ENCODE data around the gene CCNQ. TPM values are rescaled to one million over a fixed set of nuclear protein-coding genes. Genes with fewer than 3 reads are reported as not detected.

The CCNQ gene
- total RNA-seq, 2 experiments from 2014 or later = 12.0 to 29.7 TPM

DNA sequence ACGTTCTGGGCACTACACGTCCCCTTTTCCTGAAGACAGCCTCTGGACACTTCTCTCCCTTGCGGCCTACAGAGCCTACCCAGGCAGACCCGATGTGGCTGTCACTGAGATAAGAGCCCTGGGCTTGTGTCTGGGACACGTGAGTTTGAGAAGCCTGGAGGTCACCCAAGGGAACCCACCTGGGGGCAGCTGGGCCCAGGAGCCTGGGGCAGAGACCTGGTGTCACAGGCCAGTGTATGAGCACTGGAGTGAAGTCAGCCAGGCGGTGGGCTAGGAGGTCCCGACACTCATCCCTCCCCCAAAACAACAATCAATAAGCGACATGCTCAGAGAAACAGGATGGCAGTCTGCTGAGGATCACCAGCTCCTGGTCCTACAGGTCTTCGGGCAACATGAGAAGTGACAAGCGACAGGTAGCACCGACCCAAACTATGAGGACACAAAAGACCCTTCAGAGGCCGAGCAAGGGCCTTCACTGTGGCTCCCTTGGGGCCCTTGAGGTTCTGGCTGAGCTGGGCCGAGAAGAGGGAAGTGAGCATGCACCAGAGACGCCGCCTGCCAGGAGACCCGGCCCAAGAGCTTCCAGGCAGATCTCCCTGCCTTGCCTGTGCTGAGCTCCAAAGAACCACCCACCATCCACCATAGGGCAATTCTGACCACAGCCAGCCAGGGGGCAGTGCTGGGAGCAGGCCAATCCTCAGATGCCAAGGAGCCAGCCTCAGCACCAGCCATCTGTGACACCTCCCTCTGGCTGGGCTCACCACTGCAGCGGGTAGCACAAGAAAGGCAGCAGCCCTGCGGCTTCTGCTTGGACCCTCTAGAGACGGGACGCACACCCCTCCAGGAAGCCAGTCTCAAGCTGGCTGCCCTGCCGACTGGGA is 37.1 kb upstream of the CCNQ start:
- peak; percentile 40 for DNase-seq (ENCODE audit: low spot score)
- Histone ChIP-seq H3K4me1 (ENCODE audit: insufficient read depth, low read length, poor library complexity, severe bottlenecking) (no peaks in the 10 kb centered on the region), H3K9me3 (ENCODE audit: low read length) (no peaks in the 10 kb centered on the region), H3K36me3 (ENCODE audit: insufficient read depth, low read length) (no peaks in the 10 kb centered on the region), H3K4me2 (ENCODE audit: low read length) (no peak overlapping the region), H3K9me2 (ENCODE audit: insufficient read depth, low read length) (no peaks in the 10 kb centered on the region), H3K4me3 (ENCODE audit: low read depth, low read length, poor library complexity, severe bottlenecking) (no peak overlapping the region), H3K79me2 (ENCODE audit: insufficient read depth, low read depth, low read length) (no peaks in the 10 kb centered on the region), H3K27ac (ENCODE audit: low read depth, low read length, poor library complexity, severe bottlenecking) (no peak overlapping the region), H2AFZ (ENCODE audit: low read length) (no peak overlapping the region), H4K20me1 (ENCODE audit: insufficient read depth, low read length) (no peaks in the 10 kb centered on the region)
- TF ChIP-seq EZH2phosphoT487 (IDR thresholded peaks at IDR 0.05; ENCODE audit: borderline replicate concordance, low read depth, low read length) = no peak
- peak; percentile 67 for TF ChIP-seq CTCF (conservative IDR thresholded peaks at IDR 0.05; ENCODE audit: low read length)
- ChIA-PET CTCF (ENCODE audit: unreplicated experiment) (no interaction called here), POLR2A (no interaction called here)
- intact Hi-C loops (cut with micrococcal nuclease; ENCODE audit: unreplicated experiment) = no loop called here
- BruUV-seq (replicated peaks) = no TSS peak

GRCh38 chrX:153635388-153635787 is 36.4 kb upstream of the CCNQ start:
- ChIA-PET CTCF (ENCODE audit: unreplicated experiment) (no interaction called here), POLR2A (no interaction called here)
- Histone ChIP-seq H3K4me3 (ENCODE audit: low read depth, low read length, poor library complexity, severe bottlenecking) (no peak overlapping the region), H3K9me2 (ENCODE audit: insufficient read depth, low read length) (no peaks in the 10 kb centered on the region), H3K36me3 (ENCODE audit: insufficient read depth, low read length) (no peaks in the 10 kb centered on the region), H3K79me2 (ENCODE audit: insufficient read depth, low read depth, low read length) (no peaks in the 10 kb centered on the region), H3K4me1 (ENCODE audit: insufficient read depth, low read length, poor library complexity, severe bottlenecking) (no peaks in the 10 kb centered on the region), H4K20me1 (ENCODE audit: insufficient read depth, low read length) (no peaks in the 10 kb centered on the region), H3K27ac (ENCODE audit: low read depth, low read length, poor library complexity, severe bottlenecking) (no peak overlapping the region), H3K4me2 (ENCODE audit: low read length) (no peak overlapping the region), H2AFZ (ENCODE audit: low read length) (no peak overlapping the region), H3K9me3 (ENCODE audit: low read length) (no peaks in the 10 kb centered on the region)
- DNase-seq (ENCODE audit: low spot score) = no peak
- intact Hi-C loops (cut with micrococcal nuclease; ENCODE audit: unreplicated experiment) = no loop called here
- BruUV-seq (replicated peaks) = no TSS peak
- TF ChIP-seq CTCF (conservative IDR thresholded peaks at IDR 0.05; ENCODE audit: low read length) (no peak), EZH2phosphoT487 (IDR thresholded peaks at IDR 0.05; ENCODE audit: borderline replicate concordance, low read depth, low read length) (no peak)

DNA sequence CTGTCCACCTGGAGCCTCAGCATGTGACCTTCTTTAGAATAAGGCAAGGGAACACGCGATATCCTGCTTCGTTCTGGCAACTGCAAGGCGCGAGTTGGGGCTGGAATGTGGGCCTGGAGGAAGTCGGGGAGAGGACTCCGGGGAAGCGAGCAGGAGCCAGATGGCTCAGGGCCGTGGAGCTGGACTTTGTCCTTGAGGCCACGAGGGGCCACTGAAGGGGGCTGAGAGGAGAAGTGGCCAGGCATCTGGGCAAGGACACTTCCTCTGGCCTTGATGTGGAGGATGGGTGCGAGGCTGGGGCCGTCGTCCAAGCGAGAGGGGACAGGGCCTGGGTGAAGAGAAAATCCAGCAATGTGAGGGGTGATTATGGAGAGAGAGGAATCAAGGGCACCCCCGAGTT is 35.9 kb upstream of the CCNQ start:
- H3K4me2 ChIP-seq (ENCODE audit: low read length) = no peak overlapping the region
- no peaks in the 10 kb centered on the region for H3K9me3 ChIP-seq (ENCODE audit: low read length)
- no peak overlapping the region for H3K27ac ChIP-seq (ENCODE audit: low read depth, low read length, poor library complexity, severe bottlenecking)
- H3K36me3 ChIP-seq (ENCODE audit: insufficient read depth, low read length) = no peaks in the 10 kb centered on the region
- no peak overlapping the region for H2AFZ ChIP-seq (ENCODE audit: low read length)
- no TSS peak for BruUV-seq (replicated peaks)
- ChIA-PET POLR2A (no interaction called here), CTCF (ENCODE audit: unreplicated experiment) (no interaction called here)
- no peaks in the 10 kb centered on the region for H3K4me1 ChIP-seq (ENCODE audit: insufficient read depth, low read length, poor library complexity, severe bottlenecking)
- H3K9me2 ChIP-seq (ENCODE audit: insufficient read depth, low read length) = no peaks in the 10 kb centered on the region
- DNase-seq (ENCODE audit: low spot score) = no peak
- no peak for TF ChIP-seq EZH2phosphoT487 (IDR thresholded peaks at IDR 0.05; ENCODE audit: borderline replicate concordance, low read depth, low read length)
- no peak for TF ChIP-seq CTCF (conservative IDR thresholded peaks at IDR 0.05; ENCODE audit: low read length)
- H3K79me2 ChIP-seq (ENCODE audit: insufficient read depth, low read depth, low read length) = no peaks in the 10 kb centered on the region
- no peak overlapping the region for H3K4me3 ChIP-seq (ENCODE audit: low read depth, low read length, poor library complexity, severe bottlenecking)
- no peaks in the 10 kb centered on the region for H4K20me1 ChIP-seq (ENCODE audit: insufficient read depth, low read length)
- intact Hi-C loops (cut with micrococcal nuclease; ENCODE audit: unreplicated experiment) = no loop called here

All from OCI-LY7 (cell line).